GM23248 (cell line): Measurements from ENCODE around the gene EPDR1.

Source experiments
- EZH2 ChIP-seq: fragments of 200-600 bp; sonication (generic); IDR thresholded peaks from 2 replicates; pipeline ENCODE4 v1.6.1; 2018; ENCODE audit warnings: antibody characterized with exemption, mild to moderate bottlenecking; ENCODE audit not compliant: insufficient read depth, poor library complexity, severe bottlenecking
- EZH2phosphoT487 ChIP-seq: fragments of 200-600 bp; sonication (generic); IDR thresholded peaks from 2 replicates; pipeline ENCODE4 v1.6.1; 2018; ENCODE audit warnings: antibody characterized with exemption, moderate library complexity, mild to moderate bottlenecking, low read depth; ENCODE audit not compliant: insufficient read depth

GRCh38 chr7:37901236-37901827 is 19.1 kb upstream of the EPDR1 start:
- TF ChIP-seq EZH2 (no peak), EZH2phosphoT487 (no peak)
